NCI-H1930 (cell line): Measurements from ENCODE around the gene DSP.
A peak's percentile ranks its signal among the peaks of the same experiment; 100 is the strongest.

Experiments used
- DNase-seq, 2 experiments: peaks; one replicate each; lab custom pipeline; 2025; lab: John Stamatoyannopoulos, UW

The DSP gene

DNA sequence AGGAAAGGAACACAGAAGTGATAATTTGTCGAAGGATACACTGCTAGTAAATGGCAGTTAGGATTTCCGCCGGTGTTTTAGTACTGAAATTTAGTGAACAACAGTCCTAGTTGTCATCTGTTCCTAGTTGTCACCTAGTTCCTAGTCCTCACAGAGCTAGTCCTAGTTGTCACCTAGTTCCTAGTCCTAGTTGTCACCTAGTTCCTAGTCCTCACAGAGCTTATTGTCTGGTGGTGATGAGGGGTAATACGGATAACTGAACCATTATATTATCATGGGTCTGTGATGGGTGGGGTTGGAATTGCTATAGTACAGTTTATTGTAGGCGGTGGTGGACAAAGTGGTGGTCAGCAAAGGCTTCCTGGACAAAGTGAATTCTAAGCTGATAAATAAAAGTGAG lies 50.3 kb downstream of the DSP start:
- DNase-seq = no peak

DNA sequence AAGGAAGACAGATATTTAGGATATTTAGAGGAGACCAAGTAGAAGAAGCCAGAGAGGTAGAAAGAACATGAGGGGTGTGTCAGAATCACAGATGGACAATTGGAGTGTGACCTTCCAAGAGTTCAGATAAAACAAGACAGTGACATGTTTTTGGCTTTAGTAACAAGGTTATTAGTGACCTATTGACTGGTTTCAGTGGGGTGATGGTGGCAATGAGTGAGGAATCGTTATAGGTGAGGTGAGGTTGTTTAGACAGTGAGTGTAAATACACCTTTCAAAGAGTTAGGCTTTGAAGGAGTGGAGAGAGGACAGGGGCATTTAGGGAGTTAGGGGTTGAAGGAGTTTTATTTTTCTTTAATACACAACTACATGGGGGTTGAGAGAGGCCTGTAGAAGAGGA lies 51.8 kb downstream of the DSP start:
- no peak for DNase-seq

- DNase-seq = no peak
Observed at GRCh38 chr6:7594579-7595125, 53.2 kb downstream of the DSP start.

DNA sequence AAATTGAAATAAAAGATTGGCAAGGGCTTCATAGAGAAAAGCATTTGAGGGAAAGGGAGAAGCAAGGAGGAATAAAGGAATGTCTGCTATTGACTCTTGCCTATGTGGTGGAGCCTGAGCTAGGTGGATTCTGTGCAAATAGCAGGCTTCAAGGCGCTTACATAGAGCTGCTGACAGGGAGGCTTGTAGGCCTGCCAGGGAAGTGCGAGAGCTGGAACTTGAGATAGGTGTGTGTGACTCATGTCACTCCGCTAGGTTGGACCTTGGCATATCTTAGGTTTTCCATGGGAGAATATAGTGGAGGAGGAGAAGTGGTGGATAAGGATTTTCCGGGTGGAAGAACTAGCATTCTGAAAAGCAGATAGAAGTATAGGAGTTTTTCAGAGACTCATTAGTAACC lies 62.5 kb downstream of the DSP start:
- no peak for DNase-seq

DNA sequence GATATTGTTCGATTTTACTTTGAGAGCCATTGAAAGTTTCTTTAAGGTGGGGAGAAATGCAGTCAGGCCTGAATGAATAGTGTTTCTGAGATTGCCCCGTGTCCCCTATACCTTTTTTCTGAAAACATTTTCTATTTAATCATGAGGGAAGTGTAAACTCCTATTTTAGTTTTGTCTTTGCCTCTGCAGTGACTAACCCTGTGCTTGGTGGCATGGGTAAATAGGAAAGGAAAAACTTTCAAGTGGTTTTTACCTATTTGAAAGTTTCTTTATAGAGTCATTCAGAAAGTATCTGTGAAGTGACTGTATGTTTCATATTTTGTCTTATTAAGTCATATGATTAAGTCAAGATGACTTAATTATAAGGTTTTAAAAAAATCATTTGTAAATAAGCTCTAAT lies 63.0 kb downstream of the DSP start:
- DNase-seq = no peak

DNA sequence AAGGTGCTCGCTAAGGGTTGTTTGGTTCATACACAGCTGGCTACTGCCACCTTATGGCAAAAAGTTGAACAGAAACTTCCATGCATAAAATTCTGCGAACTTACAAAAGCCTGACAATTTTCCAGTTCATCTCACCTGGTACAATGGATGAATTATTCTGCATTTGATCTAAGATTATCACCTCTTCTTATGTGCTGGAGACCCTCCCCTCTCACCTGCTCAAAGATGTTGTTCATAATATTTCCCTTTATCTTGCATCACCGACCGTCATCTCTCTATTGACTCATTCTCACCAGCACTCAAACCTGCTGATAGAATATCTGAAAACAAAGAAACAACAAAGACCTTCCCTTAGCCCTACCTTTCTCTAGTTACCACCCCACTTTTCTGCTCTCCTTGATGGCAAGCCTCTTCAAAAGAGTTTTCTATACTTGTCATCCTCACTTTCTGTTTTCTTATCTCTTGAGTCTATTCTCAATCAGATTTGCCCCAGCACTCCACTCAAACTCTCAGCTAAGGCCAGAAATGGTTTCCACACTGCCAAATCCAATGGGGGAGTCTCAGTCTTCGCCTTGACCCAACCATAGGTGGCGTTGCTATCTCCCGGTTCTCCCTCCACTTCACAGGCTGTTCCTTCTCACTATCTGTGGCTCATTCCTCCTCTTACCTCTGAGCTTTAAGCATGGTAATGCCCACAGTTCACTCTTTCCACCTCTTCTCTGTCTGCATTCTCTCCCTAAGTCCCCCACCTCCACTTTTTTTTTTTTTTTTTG lies 74.3 kb downstream of the DSP start:
- peak in 1 of 2 experiments; percentile 33 for DNase-seq

DNA sequence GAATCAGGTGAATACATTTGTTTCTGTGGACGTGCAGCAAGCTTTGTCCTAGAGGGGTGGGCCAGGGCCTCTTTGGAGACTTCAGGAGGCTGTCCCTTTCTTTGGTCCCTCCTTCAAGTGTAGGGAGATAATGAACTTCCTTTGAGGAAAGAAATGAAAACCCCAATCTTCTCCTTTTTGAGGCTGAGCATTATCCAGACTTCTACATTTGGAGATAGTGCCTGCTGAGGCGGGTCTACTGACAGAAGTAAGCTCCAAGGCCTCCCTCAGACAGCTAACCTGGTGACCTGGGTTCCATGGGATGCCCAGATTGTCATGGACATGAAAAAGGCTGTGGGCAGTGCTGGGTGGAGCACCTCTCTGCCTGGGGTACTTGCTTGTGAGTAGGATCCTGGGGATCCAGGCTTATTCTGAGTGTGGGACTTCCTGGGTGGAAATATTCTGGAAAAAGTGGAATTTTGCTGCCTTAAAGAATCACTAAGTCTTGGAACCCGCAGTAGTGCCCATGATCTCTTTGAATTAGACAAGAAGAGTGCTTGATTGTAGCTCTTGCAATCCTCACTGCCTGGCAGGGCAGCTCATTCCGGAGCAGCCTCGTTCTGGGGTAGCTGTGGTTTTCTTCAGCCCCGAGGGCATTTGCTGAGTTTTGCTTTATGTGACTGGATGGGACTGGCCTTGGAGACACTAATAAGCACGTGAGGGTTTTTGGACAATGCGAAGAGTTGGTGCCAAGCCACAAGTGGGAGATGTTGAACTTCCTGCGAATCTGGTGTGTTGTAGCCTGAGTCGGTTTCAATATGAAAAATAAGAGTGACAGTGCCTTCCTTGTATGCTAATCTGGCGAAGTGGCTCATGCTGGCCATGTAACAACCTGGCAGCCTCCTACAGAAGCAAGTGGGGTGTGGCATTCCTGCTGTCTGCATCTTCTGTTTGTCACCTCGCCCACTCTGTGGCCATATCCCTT lies 76.6 kb downstream of the DSP start:
- no peak for DNase-seq

DNA sequence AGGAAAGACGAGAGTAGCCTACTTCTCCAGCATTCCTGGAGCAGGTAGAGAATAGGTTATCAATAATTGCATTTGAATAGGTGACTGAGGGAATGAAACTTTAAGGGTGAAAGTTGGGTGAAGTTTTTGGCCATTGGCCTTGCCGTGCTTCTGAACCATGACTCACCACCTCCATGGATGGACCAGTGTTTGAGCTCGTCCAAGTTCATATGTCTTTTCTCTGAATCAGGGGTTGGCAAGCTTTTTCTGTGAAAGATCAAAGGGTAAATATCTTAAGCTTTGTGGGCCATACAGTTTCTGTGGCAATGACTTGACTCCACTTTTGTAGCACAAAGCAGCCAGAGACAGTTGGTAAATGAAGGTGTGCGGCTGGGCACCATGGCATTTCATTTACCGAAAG lies 80.3 kb downstream of the DSP start:
- no peak for DNase-seq

- DNase-seq = peak; percentile 73 to 81
Observed at GRCh38 chr6:7624796-7625710, 83.6 kb downstream of the DSP start.

DNA sequence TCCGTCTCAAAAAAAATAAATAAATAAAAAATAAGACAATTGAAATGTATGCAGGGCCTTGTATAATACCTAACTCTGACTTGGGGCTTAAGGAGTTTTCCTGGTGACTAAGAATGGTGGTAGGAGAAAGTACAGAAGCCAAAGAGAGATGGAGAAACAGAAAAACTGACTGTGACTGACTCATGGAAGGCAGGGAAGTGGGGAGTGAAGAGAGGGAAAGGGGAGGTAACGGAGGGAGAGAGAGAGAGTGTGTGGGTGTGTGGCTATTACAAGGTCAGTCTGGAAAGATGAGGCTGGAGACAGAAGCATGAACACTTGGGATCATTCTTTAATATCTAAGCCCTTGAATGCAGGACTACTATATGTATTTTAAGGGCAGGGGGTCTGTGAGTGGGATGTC lies 87.0 kb downstream of the DSP start:
- DNase-seq = no peak

GRCh38 chr6:7628909-7629308 lies 87.4 kb downstream of the DSP start:
- no peak for DNase-seq

DNA sequence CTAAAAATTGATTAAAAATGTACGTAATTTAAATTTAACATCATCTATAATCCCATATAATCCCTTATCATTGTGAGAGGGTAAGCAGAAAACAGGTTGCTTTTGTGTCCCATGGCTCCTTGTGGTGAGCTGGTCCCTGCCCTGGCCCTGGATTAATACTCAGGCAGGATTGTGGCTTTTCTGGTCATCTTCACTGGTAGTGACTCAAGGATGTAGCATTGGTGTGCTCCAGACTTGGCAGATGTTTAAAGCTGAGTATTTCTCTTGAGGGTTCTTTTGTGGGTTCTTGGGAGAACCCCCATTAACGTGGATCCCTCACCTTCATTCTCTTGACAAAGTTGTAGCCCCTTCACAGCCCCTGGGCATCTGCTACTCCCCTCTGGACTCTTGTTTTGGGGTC lies 87.8 kb downstream of the DSP start:
- no peak for DNase-seq

DNA sequence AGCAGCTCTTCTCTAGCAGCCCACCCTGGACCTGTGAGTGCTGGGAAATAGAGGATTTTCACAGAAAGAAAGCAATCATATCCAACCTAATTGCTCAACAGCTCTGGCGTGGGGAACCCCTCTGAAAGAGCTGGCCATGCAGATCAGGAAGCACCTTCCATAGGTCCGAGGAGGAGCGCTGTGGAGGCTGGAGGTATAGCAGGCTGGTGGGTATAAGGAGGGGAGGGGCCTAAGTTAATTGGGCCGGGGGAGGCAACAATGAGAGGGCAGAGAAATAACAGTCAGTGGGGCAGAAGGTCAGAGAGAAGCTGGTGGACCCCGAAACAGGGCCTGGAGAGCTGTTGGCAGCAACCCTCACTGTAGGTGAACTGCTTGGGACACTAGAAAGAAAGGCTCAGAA lies 89.3 kb downstream of the DSP start:
- DNase-seq = no peak

DNA sequence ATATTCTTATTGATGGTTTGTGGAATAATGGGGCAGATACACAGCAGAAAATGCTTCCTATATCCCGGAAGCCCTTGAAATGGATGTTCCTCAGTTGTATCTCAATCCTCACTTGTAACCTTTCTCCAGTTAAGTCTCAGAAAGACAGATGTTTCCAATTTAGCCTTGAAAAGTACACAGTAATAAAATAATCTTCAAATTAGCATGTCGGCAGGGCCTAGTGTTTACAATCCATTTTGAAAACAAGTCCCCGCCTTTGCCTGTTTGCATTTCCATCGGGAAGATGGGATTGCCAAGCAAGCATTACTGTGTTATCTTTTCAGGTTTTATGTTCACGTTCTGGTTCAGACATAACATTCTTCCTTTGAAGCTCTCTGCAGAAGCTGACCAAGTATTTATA lies 90.0 kb downstream of the DSP start:
- peak in 1 of 2 experiments; percentile 41 for DNase-seq

DNA sequence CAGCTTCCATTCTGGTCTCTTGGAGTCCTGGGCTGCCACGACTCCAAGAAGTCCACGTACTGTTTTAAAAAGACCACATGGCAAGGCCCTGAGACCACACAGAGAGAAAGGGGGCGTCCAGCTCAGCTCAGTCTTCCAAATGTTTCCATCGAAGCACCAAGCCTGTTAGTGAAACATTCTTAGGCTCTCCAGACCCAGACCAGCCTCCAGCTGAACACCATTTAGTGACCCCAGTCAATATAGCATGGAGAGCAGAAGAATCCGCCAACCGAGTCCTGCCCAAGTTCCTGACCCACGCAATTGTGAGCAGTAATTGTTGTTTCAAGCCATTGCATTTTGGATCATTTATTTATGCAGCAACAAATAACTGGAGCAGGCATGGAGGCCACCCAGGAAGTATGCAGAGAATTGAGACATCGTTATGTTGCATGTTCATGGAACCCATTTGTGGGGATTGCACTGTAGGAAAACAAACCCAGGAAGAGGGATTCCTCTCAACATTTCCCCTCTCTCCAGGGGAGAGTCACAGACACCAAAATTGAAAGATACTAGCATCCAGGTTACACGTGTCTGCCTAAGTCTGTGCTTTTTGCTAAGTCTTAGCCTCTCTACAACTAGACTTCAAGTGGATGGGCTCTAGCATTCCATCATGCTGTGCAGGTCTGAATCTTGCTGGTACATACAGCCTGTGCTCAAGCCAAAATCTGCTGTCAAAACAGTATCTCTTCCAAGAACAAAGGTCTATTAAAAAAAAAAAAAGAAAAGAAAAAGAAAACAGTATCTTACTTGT lies 91.2 kb downstream of the DSP start:
- DNase-seq = no peak

DNA sequence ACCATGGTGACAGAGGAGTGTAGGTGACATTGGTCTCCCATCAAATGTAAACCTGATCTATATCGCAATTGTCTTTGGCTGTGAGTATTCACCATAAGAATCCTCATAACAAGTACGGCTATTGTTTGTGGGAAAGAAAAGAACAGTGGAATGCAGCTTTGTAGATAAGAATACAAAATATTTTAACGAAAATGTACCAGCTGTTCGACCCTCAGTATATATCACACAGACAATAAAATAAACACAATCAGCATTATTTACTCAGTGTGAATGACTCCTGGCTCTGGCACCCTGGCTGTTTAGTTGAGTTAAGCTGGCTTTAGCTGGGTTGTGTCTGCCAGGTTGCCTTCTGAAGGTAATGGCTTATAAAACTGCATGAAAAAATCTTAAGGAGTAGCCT lies 91.9 kb downstream of the DSP start:
- DNase-seq = no peak

DNA sequence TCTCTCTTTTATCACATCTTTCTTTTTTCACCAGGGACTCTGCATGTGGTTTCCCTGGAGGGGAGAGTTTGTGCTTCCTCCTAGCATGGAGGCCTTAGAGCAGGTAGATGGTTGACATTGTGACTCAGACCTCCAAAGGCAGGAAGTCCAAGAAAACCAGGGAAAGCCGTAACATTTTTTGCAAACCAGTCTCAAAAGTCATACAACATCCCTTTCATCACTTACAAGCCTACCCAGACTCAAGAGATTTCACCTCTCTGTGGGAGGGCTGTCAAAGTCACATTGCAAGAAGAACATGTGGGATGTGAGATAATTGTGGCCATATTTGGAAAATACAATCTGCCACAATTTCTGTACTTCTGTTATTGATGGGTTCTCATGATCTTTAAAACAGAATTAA lies 94.7 kb downstream of the DSP start:
- DNase-seq = no peak
